Brain microvascular endothelial cell (primary cell): Measurements from ENCODE around the gene OR10V1.

Experiments
- DNase-seq: peaks from one replicate; pipeline ENCODE4 v3.0.0-alpha.2; 2020
- H3K27ac ChIP-seq: fragments of 250-450 bp; sonication (Bioruptor Pico); 2 replicates; pipeline ENCODE4 v1.5.1; 2020; ENCODE audit warnings: mild to moderate bottlenecking, moderate library complexity
- H3K27me3 ChIP-seq: fragments of 250-450 bp; sonication (Bioruptor Pico); replicated peaks from 2 replicates; pipeline ENCODE4 v1.5.1; 2020; ENCODE audit warnings: mild to moderate bottlenecking
- H3K36me3 ChIP-seq: fragments of 250-450 bp; sonication (Bioruptor Pico); replicated peaks from 2 replicates; pipeline ENCODE4 v1.5.1; 2020; ENCODE audit warnings: mild to moderate bottlenecking
- H3K4me3 ChIP-seq: 2 replicates; pipeline ENCODE4 v1.5.1; 2011; ENCODE audit warnings: low read depth, mild to moderate bottlenecking, control low read depth, low read length, moderate library complexity
- CTCF ChIP-seq: IDR thresholded peaks from 2 replicates; pipeline ENCODE4 v1.5.1; 2011; ENCODE audit warnings: low read depth, mild to moderate bottlenecking, moderate library complexity, low read length, control low read depth, inconsistent platforms; ENCODE audit errors: missing control alignments
- in situ Hi-C: cut with HindIII; loops from 2 replicates; pipeline ENCODE4 v1.10.0; 2017; ENCODE audit warnings: low sequenced_read_pairs, low pct_ligation_motif_present

OR10V1 gene

GRCh38 chr11:59746111-59746510 lies 32.5 kb upstream of the OR10V1 start:
- TF ChIP-seq CTCF: no peak

GRCh38 chr11:59730896-59731565 lies 17.4 kb upstream of the OR10V1 start:
- DNase-seq: no peak
- in situ Hi-C loops: no loop called here
- H3K36me3 ChIP-seq: no peaks in the 10 kb centered on the region
- H3K4me3 ChIP-seq: no peak overlapping the region
- H3K27me3 ChIP-seq: no peaks in the 10 kb centered on the region
- TF ChIP-seq CTCF: no peak
- H3K27ac ChIP-seq: no peak overlapping the region

More at GRCh38 chr11:59746111-59746510, 32.5 kb upstream of the OR10V1 start:
- H3K36me3 ChIP-seq: no peaks in the 10 kb centered on the region
- no peak overlapping the region for H3K27ac ChIP-seq
- no peak overlapping the region for H3K4me3 ChIP-seq
- in situ Hi-C loops: no loop called here
- no peaks in the 10 kb centered on the region for H3K27me3 ChIP-seq
- no peak for DNase-seq

- in situ Hi-C loops: no loop called here
- Histone ChIP-seq H3K27ac (no peak overlapping the region), H3K27me3 (no peaks in the 10 kb centered on the region), H3K36me3 (no peaks in the 10 kb centered on the region), H3K4me3 (no peak overlapping the region)
- TF ChIP-seq CTCF: no peak
- no peak for DNase-seq
Observed at GRCh38 chr11:59729834-59730233, 16.2 kb upstream of the OR10V1 start.

GRCh38 chr11:59728913-59729312 lies 15.3 kb upstream of the OR10V1 start:
- no peak for DNase-seq
- Histone ChIP-seq H3K27ac (no peak overlapping the region), H3K4me3 (no peak overlapping the region)

DNA sequence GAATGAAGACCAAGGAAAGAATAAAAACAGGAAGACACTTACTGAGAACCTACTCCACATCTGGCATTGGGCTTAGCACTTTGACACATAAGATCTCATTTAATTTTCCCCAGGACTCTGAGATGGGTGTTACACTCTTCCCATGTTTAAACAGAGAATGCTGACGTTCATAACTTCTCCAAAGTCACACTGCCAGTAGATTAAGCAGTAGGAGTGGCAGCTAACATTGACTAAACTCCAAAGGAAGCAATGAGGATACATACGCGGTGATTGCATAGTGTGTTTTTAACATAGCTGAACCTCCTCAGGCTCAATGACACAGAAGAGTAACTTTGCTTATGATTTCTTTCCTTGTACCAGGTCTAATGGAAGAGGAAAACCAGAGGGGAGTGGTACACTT lies 14.5 kb upstream of the OR10V1 start:
- H3K27me3 ChIP-seq: no peaks in the 10 kb centered on the region
- no peak overlapping the region for H3K27ac ChIP-seq
- no peaks in the 10 kb centered on the region for H3K36me3 ChIP-seq
- DNase-seq: no peak
- no peak overlapping the region for H3K4me3 ChIP-seq
- no peak for TF ChIP-seq CTCF
- in situ Hi-C loops: no loop called here

More at GRCh38 chr11:59728913-59729312, 15.3 kb upstream of the OR10V1 start:
- in situ Hi-C loops: no loop called here
- Histone ChIP-seq H3K36me3 (no peaks in the 10 kb centered on the region), H3K27me3 (no peaks in the 10 kb centered on the region)
- TF ChIP-seq CTCF: no peak

DNA sequence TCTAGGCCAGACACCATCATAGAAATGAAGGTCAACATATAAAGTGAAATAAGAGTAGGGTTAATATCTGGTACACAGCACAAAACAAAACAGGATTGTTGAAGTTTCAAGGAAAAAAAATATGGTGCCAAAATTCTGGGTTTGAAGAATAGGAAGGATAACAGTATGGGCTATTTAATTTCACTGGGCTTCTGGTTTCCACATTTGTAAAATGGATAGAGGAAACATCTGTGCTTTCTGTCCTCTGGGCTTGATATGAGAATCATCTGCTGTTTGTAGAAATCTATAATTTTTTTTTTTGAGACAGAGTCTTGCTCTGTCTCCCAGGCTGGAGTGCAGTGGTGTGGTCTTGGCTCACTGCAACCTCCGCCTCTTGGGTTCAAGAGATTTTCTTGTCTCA lies 13.8 kb upstream of the OR10V1 start:
- Histone ChIP-seq H3K27me3 (no peaks in the 10 kb centered on the region), H3K4me3 (no peak overlapping the region), H3K27ac (no peak overlapping the region), H3K36me3 (no peaks in the 10 kb centered on the region)
- in situ Hi-C loops: no loop called here
- DNase-seq: no peak
- TF ChIP-seq CTCF: no peak
